ENCODE measurements around the gene GRAMD4. TPM values are rescaled to one million over a fixed set of nuclear protein-coding genes. Genes with fewer than 3 reads are reported as not detected.

Gene GRAMD4
- total RNA-seq, 4 donors from 2014 or later = 146 to 981 (median 258) TPM

DNA sequence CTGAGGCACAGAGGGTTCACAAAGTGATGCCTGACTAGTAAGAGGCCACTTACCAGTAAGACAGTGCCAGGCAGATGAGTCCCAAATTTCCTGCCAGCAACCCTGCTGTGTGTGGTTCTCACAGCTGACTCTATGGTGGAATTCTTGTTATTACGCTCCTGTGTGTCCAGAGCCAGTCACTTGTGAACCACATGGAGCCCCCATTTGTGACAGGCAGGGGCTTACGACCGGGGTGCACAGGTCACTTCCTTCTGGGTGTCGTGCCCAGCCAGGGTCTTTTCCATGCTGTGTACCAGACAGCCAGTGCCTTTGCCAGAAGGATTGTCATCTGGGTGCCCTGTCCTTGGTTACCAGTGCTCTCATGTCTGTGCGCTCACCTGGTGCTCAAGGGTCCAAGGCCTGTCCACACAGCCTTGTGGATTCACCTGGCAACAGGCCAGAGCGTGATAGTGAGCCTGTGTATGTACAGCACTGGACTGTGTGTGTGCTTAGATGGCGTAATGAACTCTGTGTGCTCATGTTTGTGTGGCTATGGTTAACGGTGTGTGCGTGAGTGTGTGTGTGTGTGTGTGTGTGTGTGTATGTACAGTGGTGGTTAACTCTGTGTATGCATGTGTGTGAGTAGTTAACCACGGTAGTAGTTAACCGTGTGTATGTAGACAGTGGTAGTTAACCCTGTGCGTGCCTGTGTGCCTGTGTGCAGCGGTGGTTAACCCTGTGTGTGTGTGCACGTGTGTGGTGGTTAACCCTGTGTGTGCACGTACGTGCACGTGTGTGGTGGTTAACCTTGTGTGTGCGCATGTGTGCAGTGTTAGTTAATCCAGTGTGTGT is 18.6 kb downstream of the GRAMD4 start:
- Histone ChIP-seq H3K4me1 (peaks cover 0 to 26% (median 8%) of the 10 kb centered on the region in 4 donors), H3K4me3 (no peak overlapping the region), H3K36me3 (no peaks in the 10 kb centered on the region), H3K27me3 (no peaks in the 10 kb centered on the region), H3K27ac (no peak overlapping the region), H3K9me3 (no peaks in the 10 kb centered on the region)
- TF ChIP-seq EP300 (IDR thresholded peaks at IDR 0.05; ENCODE audit: low read depth) (no peak), POLR2A (IDR thresholded peaks at IDR 0.05) (no peak), POLR2AphosphoS5 (IDR thresholded peaks at IDR 0.05) (no peak)
- TF ChIP-seq, protein P1, sequence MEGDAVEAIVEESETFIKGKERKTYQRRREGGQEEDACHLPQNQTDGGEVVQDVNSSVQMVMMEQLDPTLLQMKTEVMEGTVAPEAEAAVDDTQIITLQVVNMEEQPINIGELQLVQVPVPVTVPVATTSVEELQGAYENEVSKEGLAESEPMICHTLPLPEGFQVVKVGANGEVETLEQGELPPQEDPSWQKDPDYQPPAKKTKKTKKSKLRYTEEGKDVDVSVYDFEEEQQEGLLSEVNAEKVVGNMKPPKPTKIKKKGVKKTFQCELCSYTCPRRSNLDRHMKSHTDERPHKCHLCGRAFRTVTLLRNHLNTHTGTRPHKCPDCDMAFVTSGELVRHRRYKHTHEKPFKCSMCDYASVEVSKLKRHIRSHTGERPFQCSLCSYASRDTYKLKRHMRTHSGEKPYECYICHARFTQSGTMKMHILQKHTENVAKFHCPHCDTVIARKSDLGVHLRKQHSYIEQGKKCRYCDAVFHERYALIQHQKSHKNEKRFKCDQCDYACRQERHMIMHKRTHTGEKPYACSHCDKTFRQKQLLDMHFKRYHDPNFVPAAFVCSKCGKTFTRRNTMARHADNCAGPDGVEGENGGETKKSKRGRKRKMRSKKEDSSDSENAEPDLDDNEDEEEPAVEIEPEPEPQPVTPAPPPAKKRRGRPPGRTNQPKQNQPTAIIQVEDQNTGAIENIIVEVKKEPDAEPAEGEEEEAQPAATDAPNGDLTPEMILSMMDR (IDR thresholded peaks at IDR 0.05) = no peak
- no peak for DNase-seq
- in situ Hi-C loops (cut with MboI; ENCODE audit: low pct_ligation_motif_present in 1 of 4, low pct_unique_long_range_greater_than_20kb in 1 of 4, low sequenced_read_pairs in 3 of 4) = no loop called here
- 78% methylated on average over 17 of the region's 18 CpGs; no CpG with 5 or more reads in 1 of the 2 donors for WGBS, 2 donors (ENCODE audit: low coverage in 1 of 2)
- intact Hi-C loops (cut with DNase I; ENCODE audit: low total_unique reads) = no loop called here

DNA sequence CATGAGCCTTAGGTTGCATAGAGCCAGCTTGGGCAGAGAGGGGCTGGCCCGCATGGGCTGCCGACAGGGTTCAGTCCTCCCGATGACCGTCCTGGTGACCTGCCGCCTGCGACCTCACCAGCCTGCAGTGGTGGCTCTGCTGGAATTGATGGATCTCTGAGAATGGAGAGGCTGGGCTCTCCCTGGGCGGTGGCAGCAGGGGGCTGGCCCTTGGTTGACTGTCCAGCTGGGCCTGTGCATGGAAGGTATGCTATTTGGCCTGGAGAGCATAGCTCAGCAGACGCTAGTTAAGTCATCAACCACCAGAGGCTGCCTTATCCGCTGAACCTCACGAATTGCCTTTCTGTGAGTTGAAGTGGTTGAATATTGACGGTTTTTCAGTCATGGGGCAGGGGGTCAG is 19.7 kb downstream of the GRAMD4 start:
- no peak for DNase-seq
- Histone ChIP-seq H3K9me3 (no peaks in the 10 kb centered on the region), H3K36me3 (no peaks in the 10 kb centered on the region), H3K27ac (no peak overlapping the region), H3K27me3 (no peaks in the 10 kb centered on the region), H3K4me3 (no peak overlapping the region), H3K4me1 (peaks cover 0 to 16% (median 3%) of the 10 kb centered on the region in 4 donors)
- 92% methylated on average over 11 of the region's 11 CpGs; no CpG with 5 or more reads in 1 of the 2 donors for WGBS, 2 donors (ENCODE audit: low coverage in 1 of 2)
- intact Hi-C loops (cut with DNase I; ENCODE audit: low total_unique reads) = no loop called here
- TF ChIP-seq EP300 (IDR thresholded peaks at IDR 0.05; ENCODE audit: low read depth) = no peak
- TF ChIP-seq POLR2A (IDR thresholded peaks at IDR 0.05) = no peak
- TF ChIP-seq, protein P1 (IDR thresholded peaks at IDR 0.05) = no peak
- TF ChIP-seq POLR2AphosphoS5 (IDR thresholded peaks at IDR 0.05) = no peak
- in situ Hi-C loops (cut with MboI; ENCODE audit: low pct_ligation_motif_present in 1 of 4, low pct_unique_long_range_greater_than_20kb in 1 of 4, low sequenced_read_pairs in 3 of 4) = no loop called here

DNA sequence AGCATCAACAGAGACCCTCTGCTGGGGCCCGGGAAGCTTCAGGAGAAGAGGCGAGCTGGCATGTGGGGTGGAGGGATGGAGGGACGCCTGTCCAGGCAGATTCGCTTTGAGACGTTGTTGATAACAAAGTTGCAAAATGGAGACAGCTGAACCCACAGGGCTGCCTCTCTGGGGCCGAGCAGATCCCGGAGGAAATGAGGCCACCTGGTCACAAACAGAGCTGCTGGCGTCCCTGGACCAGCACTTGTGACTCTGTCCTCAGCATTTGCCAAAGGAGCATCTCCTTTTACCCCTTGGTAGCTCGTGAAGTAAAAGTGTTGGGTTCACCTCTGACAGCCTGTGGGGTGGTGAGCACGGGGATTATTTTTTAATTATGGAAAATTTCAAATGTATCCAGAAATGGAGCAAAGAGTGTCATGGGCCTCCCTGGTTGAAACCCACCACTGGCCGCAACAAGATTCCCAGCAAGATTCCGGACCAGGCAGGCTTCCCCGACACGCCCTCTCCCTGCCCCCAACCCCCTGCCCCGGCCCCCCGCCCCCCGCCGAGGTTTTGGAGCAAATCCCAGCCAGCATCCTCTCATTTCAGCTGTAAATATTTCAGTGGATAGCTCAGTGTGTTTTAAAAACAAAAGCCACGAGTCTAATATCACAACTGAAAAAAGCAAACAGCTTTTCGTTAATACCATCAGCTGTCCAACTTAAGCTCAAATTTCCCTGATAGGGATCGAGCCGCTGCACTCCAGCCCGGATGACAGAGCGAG is 20.3 kb downstream of the GRAMD4 start:
- no peaks in the 10 kb centered on the region for H3K36me3 ChIP-seq

More for the DNA sequence above, 20.3 kb downstream of the GRAMD4 start:
- TF ChIP-seq POLR2AphosphoS5 (IDR thresholded peaks at IDR 0.05) (no peak), EP300 (IDR thresholded peaks at IDR 0.05; ENCODE audit: low read depth) (no peak), POLR2A (IDR thresholded peaks at IDR 0.05) (no peak)
- TF ChIP-seq, protein P1 (IDR thresholded peaks at IDR 0.05) = no peak
- H3K27ac ChIP-seq = peak overlapping the region in 2 of 4 donors; percentile 5 to 65
- peaks cover 0 to 16% (median 2%) of the 10 kb centered on the region in 4 donors for H3K4me1 ChIP-seq
- intact Hi-C loops (cut with DNase I; ENCODE audit: low total_unique reads) (no loop called here), in situ Hi-C loops (cut with MboI; ENCODE audit: low pct_ligation_motif_present in 1 of 4, low pct_unique_long_range_greater_than_20kb in 1 of 4, low sequenced_read_pairs in 3 of 4) (no loop called here)
- WGBS, 2 donors (ENCODE audit: low coverage in 1 of 2) = 77% methylated on average over 24 of the region's 24 CpGs; no CpG with 5 or more reads in 1 of the 2 donors
- DNase-seq = no peak
- H3K27me3 ChIP-seq = no peaks in the 10 kb centered on the region
- H3K4me3 ChIP-seq = no peak overlapping the region
- no peaks in the 10 kb centered on the region for H3K9me3 ChIP-seq

Measured in transverse colon (tissue), 4 donors.